ENCODE data around the gene ODC1.

DNA sequence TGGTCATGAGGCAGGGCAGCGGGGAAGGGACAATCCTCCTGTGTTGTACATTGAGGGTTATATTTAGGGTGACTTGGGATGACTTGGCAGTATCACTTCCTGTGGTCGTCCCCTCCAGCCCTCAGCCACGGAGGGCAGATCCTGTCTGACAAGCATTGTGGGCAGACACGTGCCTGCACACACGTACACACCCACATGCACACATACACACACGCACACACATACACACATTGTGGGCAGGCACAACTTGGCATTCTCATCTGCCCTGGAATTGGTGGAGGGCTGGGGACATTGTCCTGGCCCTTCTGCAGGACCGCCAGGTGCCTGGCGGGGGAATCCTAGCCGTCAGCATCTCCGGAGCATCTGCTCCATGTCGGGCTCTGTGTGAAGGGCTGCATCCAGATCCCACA lies 47.6 kb downstream of the ODC1 start:
- TF ChIP-seq, protein P1, sequence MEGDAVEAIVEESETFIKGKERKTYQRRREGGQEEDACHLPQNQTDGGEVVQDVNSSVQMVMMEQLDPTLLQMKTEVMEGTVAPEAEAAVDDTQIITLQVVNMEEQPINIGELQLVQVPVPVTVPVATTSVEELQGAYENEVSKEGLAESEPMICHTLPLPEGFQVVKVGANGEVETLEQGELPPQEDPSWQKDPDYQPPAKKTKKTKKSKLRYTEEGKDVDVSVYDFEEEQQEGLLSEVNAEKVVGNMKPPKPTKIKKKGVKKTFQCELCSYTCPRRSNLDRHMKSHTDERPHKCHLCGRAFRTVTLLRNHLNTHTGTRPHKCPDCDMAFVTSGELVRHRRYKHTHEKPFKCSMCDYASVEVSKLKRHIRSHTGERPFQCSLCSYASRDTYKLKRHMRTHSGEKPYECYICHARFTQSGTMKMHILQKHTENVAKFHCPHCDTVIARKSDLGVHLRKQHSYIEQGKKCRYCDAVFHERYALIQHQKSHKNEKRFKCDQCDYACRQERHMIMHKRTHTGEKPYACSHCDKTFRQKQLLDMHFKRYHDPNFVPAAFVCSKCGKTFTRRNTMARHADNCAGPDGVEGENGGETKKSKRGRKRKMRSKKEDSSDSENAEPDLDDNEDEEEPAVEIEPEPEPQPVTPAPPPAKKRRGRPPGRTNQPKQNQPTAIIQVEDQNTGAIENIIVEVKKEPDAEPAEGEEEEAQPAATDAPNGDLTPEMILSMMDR (IDR thresholded peaks at IDR 0.05) = no peak
- TF ChIP-seq POLR2A (IDR thresholded peaks at IDR 0.05) = no peak
